Left ventricle myocardium inferior (tissue), 1 donor: Measurements from ENCODE around the gene KLF6. TPM values are rescaled to one million over a fixed set of nuclear protein-coding genes. Genes with fewer than 3 reads are reported as not detected.

ENCODE experiments used
- DNase-seq: peaks from one replicate; pipeline ENCODE4 v3.0.0-alpha.2; 2020
- H3K27ac ChIP-seq: fragments of 200-600 bp; replicated peaks from 2 replicates; pipeline ENCODE4 v1.8.0; 2021
- H3K27me3 ChIP-seq: fragments of 200-600 bp; 2 replicates; pipeline ENCODE4 v1.8.0; 2021; ENCODE audit warnings: low read depth
- H3K36me3 ChIP-seq: fragments of 200-600 bp; 2 replicates; pipeline ENCODE4 v1.8.0; 2021
- H3K4me1 ChIP-seq: fragments of 200-600 bp; 2 replicates; pipeline ENCODE4 v1.8.0; 2021
- H3K4me3 ChIP-seq: fragments of 200-600 bp; 2 replicates; pipeline ENCODE4 v1.8.0; 2021; ENCODE audit warnings: mild to moderate bottlenecking, moderate library complexity
- H3K9me3 ChIP-seq: fragments of 200-600 bp; replicated peaks from 2 replicates; pipeline ENCODE4 v1.8.0; 2021
- intact Hi-C: fragments of 100-400 bp; cut with micrococcal nuclease; formaldehyde crosslinking; loops from one replicate; pipeline ENCODE4 v1.11.0; 2022
- total RNA-seq: library from RNA; stranded (reverse); fragmentation: NEBNext Ultra II Directional; extraction: Animal tissue kit (Norgen Biotek cat#: 25700); gene quantifications from one replicate; pipeline ENCODE4 v1.2.1, GENCODE V29; 2021
- TF ChIP-seq, protein P1 (sequence below): fragments of 200-600 bp; IDR thresholded peaks from 2 replicates; pipeline ENCODE4 v1.8.0; 2021; ENCODE audit warnings: antibody characterized with exemption, mild to moderate bottlenecking, borderline replicate concordance
- donor health status: DM: no; HTN: yes; CAD: no; lungs with severe emphysema.

KLF6 gene
- total RNA-seq, 1 donor from 2014 or later = 43.8 TPM

DNA sequence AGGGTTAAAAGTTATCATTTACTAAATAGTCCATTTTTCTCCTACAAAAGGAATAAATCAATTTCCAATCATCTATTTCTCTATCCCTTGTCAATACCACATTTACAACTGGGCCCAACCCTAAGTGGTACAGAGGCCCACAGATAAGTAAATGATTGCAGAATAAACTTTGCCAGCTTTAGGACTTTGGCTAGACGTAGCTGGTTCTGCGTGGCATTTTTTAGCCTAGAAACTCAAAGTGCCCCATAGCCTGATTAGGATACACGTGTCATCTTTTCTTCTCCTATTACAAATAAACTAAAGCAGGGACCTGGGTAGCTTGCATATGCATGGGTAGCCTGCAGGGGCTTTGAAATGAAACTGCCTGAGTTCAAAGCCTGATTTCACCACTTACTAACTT, 56.4 kb downstream of the KLF6 start:
- Histone ChIP-seq H3K27me3 (no peaks in the 10 kb centered on the region), H3K27ac (no peak overlapping the region), H3K36me3 (no peaks in the 10 kb centered on the region), H3K9me3 (no peaks in the 10 kb centered on the region), H3K4me3 (no peak overlapping the region), H3K4me1 (no peaks in the 10 kb centered on the region)
- intact Hi-C loops = no loop called here
- TF ChIP-seq, protein P1, sequence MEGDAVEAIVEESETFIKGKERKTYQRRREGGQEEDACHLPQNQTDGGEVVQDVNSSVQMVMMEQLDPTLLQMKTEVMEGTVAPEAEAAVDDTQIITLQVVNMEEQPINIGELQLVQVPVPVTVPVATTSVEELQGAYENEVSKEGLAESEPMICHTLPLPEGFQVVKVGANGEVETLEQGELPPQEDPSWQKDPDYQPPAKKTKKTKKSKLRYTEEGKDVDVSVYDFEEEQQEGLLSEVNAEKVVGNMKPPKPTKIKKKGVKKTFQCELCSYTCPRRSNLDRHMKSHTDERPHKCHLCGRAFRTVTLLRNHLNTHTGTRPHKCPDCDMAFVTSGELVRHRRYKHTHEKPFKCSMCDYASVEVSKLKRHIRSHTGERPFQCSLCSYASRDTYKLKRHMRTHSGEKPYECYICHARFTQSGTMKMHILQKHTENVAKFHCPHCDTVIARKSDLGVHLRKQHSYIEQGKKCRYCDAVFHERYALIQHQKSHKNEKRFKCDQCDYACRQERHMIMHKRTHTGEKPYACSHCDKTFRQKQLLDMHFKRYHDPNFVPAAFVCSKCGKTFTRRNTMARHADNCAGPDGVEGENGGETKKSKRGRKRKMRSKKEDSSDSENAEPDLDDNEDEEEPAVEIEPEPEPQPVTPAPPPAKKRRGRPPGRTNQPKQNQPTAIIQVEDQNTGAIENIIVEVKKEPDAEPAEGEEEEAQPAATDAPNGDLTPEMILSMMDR = no peak
- no peak for DNase-seq

GRCh38 chr10:3727268-3727667, 57.7 kb downstream of the KLF6 start:
- TF ChIP-seq, protein P1 = no peak
- Histone ChIP-seq H3K27ac (no peak overlapping the region), H3K4me1 (no peaks in the 10 kb centered on the region), H3K36me3 (no peaks in the 10 kb centered on the region), H3K9me3 (no peaks in the 10 kb centered on the region), H3K4me3 (no peak overlapping the region), H3K27me3 (no peaks in the 10 kb centered on the region)
- intact Hi-C loops = no loop called here
- no peak for DNase-seq
